Measurements from ENCODE around the gene CNOT9. TPM values are rescaled to one million over a fixed set of nuclear protein-coding genes. Genes with fewer than 3 reads are reported as not detected.
"Not testable (repeated sequence)": the region's sequence is repeated elsewhere in the genome, so short reads cannot be mapped to it uniquely, and the experiment has no call there.

The CNOT9 gene
- total and polyA plus RNA-seq, 2 donors (not counting 1 experiment from before 2014, with no cell fraction given) = 28.0 to 54.5 TPM

DNA sequence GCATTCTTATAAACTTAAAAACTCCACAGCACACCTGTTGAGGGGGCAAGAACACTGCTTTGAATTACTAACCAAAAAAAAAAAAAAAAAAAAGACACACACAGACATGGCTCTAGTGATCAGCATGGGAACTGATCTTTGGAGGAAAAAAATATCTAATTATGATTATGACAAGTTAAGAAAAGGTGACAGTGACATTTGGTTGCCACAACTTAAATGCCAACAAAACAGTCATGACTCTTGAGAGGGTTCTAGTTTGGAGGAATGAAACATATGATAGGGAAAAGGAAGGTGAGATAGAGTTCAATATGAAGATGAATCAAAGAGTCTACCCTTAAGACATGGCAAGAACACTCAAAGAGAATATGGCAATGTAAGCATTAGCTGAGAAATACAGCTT lies 21.1 kb upstream of the CNOT9 start:
- H3K27me3 ChIP-seq (replicated peaks in 1 of 4; ENCODE audit: control extremely low read depth in 1 of 4, control insufficient read depth in 3 of 4, insufficient read depth in 4 of 4, low read length in 3 of 4) = no peaks in the 10 kb centered on the region
- H3K36me3 ChIP-seq (replicated peaks in 1 of 2; ENCODE audit: control extremely low read depth in 1 of 2, control insufficient read depth in 1 of 2, extremely low read depth in 1 of 2, insufficient read depth in 2 of 2, low read length in 1 of 2) = peaks cover 17 to 62% of the 10 kb centered on the region in 2 experiments
- no peaks in the 10 kb centered on the region for H3K79me2 ChIP-seq (ENCODE audit: control insufficient read depth, insufficient read depth, low read length)
- Mint-ChIP-seq H3K27me3 (no peaks in the 10 kb centered on the region), H3K4me3 (no peak overlapping the region), H3K4me1 (no peaks in the 10 kb centered on the region), H3K9me3 (ENCODE audit: insufficient read depth) (no peaks in the 10 kb centered on the region), H3K27ac (no peak overlapping the region)
- no peak for TF ChIP-seq EZH2 (IDR thresholded peaks at IDR 0.05; ENCODE audit: borderline replicate concordance, insufficient read depth, low read depth, low read length, poor library complexity, severe bottlenecking)
- TF ChIP-seq, protein P1, sequence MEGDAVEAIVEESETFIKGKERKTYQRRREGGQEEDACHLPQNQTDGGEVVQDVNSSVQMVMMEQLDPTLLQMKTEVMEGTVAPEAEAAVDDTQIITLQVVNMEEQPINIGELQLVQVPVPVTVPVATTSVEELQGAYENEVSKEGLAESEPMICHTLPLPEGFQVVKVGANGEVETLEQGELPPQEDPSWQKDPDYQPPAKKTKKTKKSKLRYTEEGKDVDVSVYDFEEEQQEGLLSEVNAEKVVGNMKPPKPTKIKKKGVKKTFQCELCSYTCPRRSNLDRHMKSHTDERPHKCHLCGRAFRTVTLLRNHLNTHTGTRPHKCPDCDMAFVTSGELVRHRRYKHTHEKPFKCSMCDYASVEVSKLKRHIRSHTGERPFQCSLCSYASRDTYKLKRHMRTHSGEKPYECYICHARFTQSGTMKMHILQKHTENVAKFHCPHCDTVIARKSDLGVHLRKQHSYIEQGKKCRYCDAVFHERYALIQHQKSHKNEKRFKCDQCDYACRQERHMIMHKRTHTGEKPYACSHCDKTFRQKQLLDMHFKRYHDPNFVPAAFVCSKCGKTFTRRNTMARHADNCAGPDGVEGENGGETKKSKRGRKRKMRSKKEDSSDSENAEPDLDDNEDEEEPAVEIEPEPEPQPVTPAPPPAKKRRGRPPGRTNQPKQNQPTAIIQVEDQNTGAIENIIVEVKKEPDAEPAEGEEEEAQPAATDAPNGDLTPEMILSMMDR (IDR thresholded peaks at IDR 0.05) = no peak
- H2AFZ ChIP-seq (ENCODE audit: insufficient read depth, low read depth, low read length, poor library complexity, severe bottlenecking) = no peak overlapping the region
- no peaks in the 10 kb centered on the region for H3K9me3 ChIP-seq (ENCODE audit: control extremely low read depth in 1 of 3, control insufficient read depth in 2 of 3, insufficient read depth in 1 of 3, low read length in 2 of 3)
- no peak overlapping the region for H3K4me3 ChIP-seq (ENCODE audit: control extremely low read depth in 1 of 5, extremely low read depth in 1 of 5, insufficient read depth in 1 of 5, low read depth in 2 of 5, low read length in 4 of 5)
- ATAC-seq (ENCODE audit: low read depth) = no peak
- H3K9ac ChIP-seq (ENCODE audit: low read length) = no peak overlapping the region
- H4K20me1 ChIP-seq (ENCODE audit: control insufficient read depth, insufficient read depth, low read length, poor library complexity, severe bottlenecking) = no peaks in the 10 kb centered on the region
- H3K4me2 ChIP-seq (replicated peaks; ENCODE audit: low read depth, low read length, poor library complexity, severe bottlenecking) = no peak overlapping the region
- no peak overlapping the region for H3K27ac ChIP-seq (ENCODE audit: low read length in 2 of 2)
- DNase-seq = no peak
- no peaks in the 10 kb centered on the region for H3K4me1 ChIP-seq (ENCODE audit: control insufficient read depth in 2 of 2, insufficient read depth in 2 of 2, low read length in 2 of 2)
- POLR2A ChIA-PET = interaction anchor here (0.7 kb wide), 1 partner anchor 39 kb away, joined by 7 read pairs; no protein-coding TSS in a partner anchor
- intact Hi-C loops (cut with micrococcal nuclease) = no loop called here
- CTCF ChIA-PET = no interaction called here

DNA sequence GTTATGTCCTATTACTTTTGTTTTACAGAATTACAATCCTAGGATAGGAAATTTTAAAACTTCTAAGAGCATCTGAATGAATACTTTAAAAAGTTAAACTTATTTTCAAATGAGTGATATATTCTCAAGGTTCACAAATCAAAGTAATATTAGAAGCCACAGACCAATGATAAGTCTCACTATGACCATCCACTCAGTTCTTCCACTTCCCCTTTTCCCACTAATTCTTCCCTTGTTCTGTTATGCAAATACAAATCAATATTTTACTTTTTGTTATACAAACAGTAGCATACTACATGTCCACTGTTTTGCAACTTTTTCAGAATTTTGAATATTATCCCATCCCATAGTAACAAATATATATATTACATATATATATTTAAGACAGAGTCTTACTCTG lies 20.7 kb upstream of the CNOT9 start:
- Histone ChIP-seq H3K4me3 (ENCODE audit: control extremely low read depth in 1 of 5, extremely low read depth in 1 of 5, insufficient read depth in 1 of 5, low read depth in 2 of 5, low read length in 4 of 5) (no peak overlapping the region), H3K79me2 (ENCODE audit: control insufficient read depth, insufficient read depth, low read length) (no peaks in the 10 kb centered on the region), H3K9ac (ENCODE audit: low read length) (no peak overlapping the region), H3K36me3 (replicated peaks in 1 of 2; ENCODE audit: control extremely low read depth in 1 of 2, control insufficient read depth in 1 of 2, extremely low read depth in 1 of 2, insufficient read depth in 2 of 2, low read length in 1 of 2) (peaks cover 16 to 62% of the 10 kb centered on the region in 2 experiments), H3K9me3 (ENCODE audit: control extremely low read depth in 1 of 3, control insufficient read depth in 2 of 3, insufficient read depth in 1 of 3, low read length in 2 of 3) (no peaks in the 10 kb centered on the region), H3K4me1 (ENCODE audit: control insufficient read depth in 2 of 2, insufficient read depth in 2 of 2, low read length in 2 of 2) (no peaks in the 10 kb centered on the region), H3K27ac (ENCODE audit: low read length in 2 of 2) (no peak overlapping the region), H3K4me2 (replicated peaks; ENCODE audit: low read depth, low read length, poor library complexity, severe bottlenecking) (no peak overlapping the region), H4K20me1 (ENCODE audit: control insufficient read depth, insufficient read depth, low read length, poor library complexity, severe bottlenecking) (no peaks in the 10 kb centered on the region), H3K27me3 (replicated peaks in 1 of 4; ENCODE audit: control extremely low read depth in 1 of 4, control insufficient read depth in 3 of 4, insufficient read depth in 4 of 4, low read length in 3 of 4) (no peaks in the 10 kb centered on the region), H2AFZ (ENCODE audit: insufficient read depth, low read depth, low read length, poor library complexity, severe bottlenecking) (no peak overlapping the region)
- DNase-seq = no peak
- no peak for ATAC-seq (ENCODE audit: low read depth)
- Mint-ChIP-seq H3K9me3 (ENCODE audit: insufficient read depth) (no peaks in the 10 kb centered on the region), H3K4me3 (no peak overlapping the region), H3K27ac (no peak overlapping the region), H3K4me1 (no peaks in the 10 kb centered on the region), H3K27me3 (no peaks in the 10 kb centered on the region)
- intact Hi-C loops (cut with micrococcal nuclease) = no loop called here
- POLR2A ChIA-PET = interaction anchor here (0.7 kb wide), 1 partner anchor 39 kb away, joined by 7 read pairs; no protein-coding TSS in a partner anchor
- CTCF ChIA-PET = no interaction called here
- no peak for TF ChIP-seq EZH2 (IDR thresholded peaks at IDR 0.05; ENCODE audit: borderline replicate concordance, insufficient read depth, low read depth, low read length, poor library complexity, severe bottlenecking)
- TF ChIP-seq, protein P1 (IDR thresholded peaks at IDR 0.05) = no peak

GRCh38 chr2:218554225-218554624 lies 14.4 kb upstream of the CNOT9 start:
- intact Hi-C loops (cut with micrococcal nuclease); H2AFZ ChIP-seq (ENCODE audit: insufficient read depth, low read depth, low read length, poor library complexity, severe bottlenecking); H3K27me3 ChIP-seq (replicated peaks in 1 of 4; ENCODE audit: control extremely low read depth in 1 of 4, control insufficient read depth in 3 of 4, insufficient read depth in 4 of 4, low read length in 3 of 4); H3K27ac ChIP-seq (ENCODE audit: low read length in 2 of 2); ATAC-seq (ENCODE audit: low read depth); H3K4me1 Mint-ChIP-seq; POLR2A ChIA-PET; H3K27ac Mint-ChIP-seq; H3K4me3 ChIP-seq (ENCODE audit: control extremely low read depth in 1 of 5, extremely low read depth in 1 of 5, insufficient read depth in 1 of 5, low read depth in 2 of 5, low read length in 4 of 5); H3K4me2 ChIP-seq (replicated peaks; ENCODE audit: low read depth, low read length, poor library complexity, severe bottlenecking); H3K27me3 Mint-ChIP-seq; H3K9ac ChIP-seq (ENCODE audit: low read length); DNase-seq; H3K9me3 ChIP-seq (ENCODE audit: control extremely low read depth in 1 of 3, control insufficient read depth in 2 of 3, insufficient read depth in 1 of 3, low read length in 2 of 3); H3K9me3 Mint-ChIP-seq (ENCODE audit: insufficient read depth); H4K20me1 ChIP-seq (ENCODE audit: control insufficient read depth, insufficient read depth, low read length, poor library complexity, severe bottlenecking); H3K4me1 ChIP-seq (ENCODE audit: control insufficient read depth in 2 of 2, insufficient read depth in 2 of 2, low read length in 2 of 2); H3K79me2 ChIP-seq (ENCODE audit: control insufficient read depth, insufficient read depth, low read length); CTCF ChIA-PET; H3K4me3 Mint-ChIP-seq: not testable (repeated sequence)
- 100% methylated on average over 1 of the region's 3 CpGs for WGBS (ENCODE audit: insufficient coverage)
- H3K36me3 ChIP-seq (replicated peaks in 1 of 2; ENCODE audit: control extremely low read depth in 1 of 2, control insufficient read depth in 1 of 2, extremely low read depth in 1 of 2, insufficient read depth in 2 of 2, low read length in 1 of 2) = peaks cover 8 to 45% of the 10 kb centered on the region in 2 experiments
